Activated T-cell treated with anti-CD3 and anti-CD28 coated beads, Interleukin-2, amount 50 U/mL, for 4 hours (primary cell): ENCODE results near the gene TERB1. TPM values are rescaled to one million over a fixed set of nuclear protein-coding genes. Genes with fewer than 3 reads are reported as not detected.

Experiments used
- ATAC-seq, 2 donors: fragments of 200-7000 bp; cut with Tn5 transposase; one replicate each; pipeline ENCODE4 v1.10.0; 2021
- DNase-seq: peaks from one replicate; pipeline ENCODE4 v3.0.0-alpha.2; 2020
- H3K27me3 Mint-ChIP-seq: one replicate; pipeline ENCODE4 v1.8.0; 2021; ENCODE audit warnings: low read depth, mixed read lengths
- H3K36me3 Mint-ChIP-seq: one replicate; pipeline ENCODE4 v1.8.0; 2022; ENCODE audit warnings: mixed read lengths; ENCODE audit not compliant: insufficient read depth
- H3K4me1 Mint-ChIP-seq: one replicate; pipeline ENCODE4 v1.8.0; 2021; ENCODE audit warnings: low read depth, mixed read lengths
- H3K4me3 Mint-ChIP-seq: one replicate; pipeline ENCODE4 v1.8.0; 2021; ENCODE audit warnings: mild to moderate bottlenecking, moderate library complexity, mixed read lengths
- H3K9me3 Mint-ChIP-seq: one replicate; pipeline ENCODE4 v1.8.0; 2021; ENCODE audit warnings: mixed read lengths
- total RNA-seq, 3 donors: library from RNA; stranded (reverse); gene quantifications; one replicate each; pipeline ENCODE4 v1.2.1, GENCODE V29; 2021

The TERB1 gene, protein sequence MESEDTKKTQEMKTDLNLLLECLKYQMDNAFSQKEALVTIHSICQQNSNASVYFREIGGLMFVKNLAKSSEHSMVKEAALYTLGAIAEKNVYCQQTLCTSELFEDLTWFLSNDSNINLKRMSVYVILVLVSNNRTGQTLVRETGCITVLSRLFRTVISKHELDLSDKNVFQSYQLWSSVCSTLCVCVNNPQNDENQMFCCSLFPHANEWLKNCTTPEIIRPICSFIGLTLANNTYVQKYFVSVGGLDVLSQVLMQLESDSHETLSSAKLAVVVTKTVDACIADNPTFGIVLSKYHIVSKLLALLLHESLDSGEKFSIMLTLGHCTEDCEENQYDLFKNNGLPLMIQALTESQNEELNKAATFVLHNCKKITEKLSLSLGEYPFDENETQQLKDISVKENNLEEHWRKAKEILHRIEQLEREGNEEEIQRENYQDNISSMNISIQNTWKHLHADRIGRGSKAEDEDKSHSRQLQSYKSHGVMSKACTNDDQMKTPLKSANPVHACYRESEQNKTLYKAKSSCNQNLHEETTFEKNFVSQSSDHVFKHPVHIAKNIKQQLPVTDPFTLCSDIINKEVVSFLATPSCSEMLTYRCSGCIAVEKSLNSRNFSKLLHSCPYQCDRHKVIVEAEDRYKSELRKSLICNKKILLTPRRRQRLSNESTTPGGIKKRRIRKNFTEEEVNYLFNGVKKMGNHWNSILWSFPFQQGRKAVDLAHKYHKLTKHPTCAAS
- not detected for total RNA-seq

DNA sequence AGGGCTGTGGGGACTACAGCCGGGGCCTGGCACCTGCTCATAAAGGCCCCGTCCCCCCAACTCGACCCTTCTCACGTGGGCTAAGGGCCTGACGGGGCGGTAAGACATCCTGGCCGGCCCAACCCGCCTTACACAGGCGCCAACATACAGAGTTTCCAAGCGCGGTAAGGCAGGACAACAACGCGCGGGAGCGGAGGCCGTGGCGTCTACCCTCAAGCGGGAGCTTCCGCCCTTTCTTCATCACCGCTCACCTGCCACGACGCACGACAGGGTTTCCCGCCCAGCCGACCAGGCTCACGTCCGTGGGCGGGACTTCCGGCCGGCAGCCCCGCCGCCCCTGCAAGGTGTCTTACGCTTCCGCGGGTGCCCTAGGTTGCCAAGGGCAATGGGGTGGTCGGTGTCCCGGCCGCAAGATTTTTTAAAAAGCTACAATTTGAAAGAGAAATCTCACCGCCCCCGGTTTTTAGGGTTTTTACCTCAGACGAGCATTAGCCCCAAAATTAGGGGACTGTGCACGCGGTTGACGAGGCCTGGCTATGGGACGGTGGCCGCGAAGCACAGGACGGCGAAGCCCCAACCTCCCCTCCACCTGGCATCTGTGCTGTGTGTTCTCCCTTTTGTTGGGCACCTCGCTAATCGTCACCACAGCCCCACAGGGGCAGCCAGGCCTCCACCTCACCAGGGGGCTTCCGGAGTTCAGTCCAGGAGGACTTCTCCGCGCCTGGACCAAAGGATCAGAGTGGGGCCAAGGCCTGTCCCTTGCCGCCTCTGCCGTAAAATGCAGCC lies at the start of gene TERB1:
Gene TERB1, minus strand, starts transcription at position 265 of the 786 bp plus-strand sequence. CDS start 4,786 bp downstream, outside the sequence.
- Mint-ChIP-seq H3K36me3 (peaks cover 20% of the 10 kb centered on the region), H3K4me1 (no peaks in the 10 kb centered on the region), H3K9me3 (no peaks in the 10 kb centered on the region), H3K27me3 (no peaks in the 10 kb centered on the region), H3K4me3 (no peak within 1 kb of the TSS)
- ATAC-seq (no peak), DNase-seq (no peak)

DNA sequence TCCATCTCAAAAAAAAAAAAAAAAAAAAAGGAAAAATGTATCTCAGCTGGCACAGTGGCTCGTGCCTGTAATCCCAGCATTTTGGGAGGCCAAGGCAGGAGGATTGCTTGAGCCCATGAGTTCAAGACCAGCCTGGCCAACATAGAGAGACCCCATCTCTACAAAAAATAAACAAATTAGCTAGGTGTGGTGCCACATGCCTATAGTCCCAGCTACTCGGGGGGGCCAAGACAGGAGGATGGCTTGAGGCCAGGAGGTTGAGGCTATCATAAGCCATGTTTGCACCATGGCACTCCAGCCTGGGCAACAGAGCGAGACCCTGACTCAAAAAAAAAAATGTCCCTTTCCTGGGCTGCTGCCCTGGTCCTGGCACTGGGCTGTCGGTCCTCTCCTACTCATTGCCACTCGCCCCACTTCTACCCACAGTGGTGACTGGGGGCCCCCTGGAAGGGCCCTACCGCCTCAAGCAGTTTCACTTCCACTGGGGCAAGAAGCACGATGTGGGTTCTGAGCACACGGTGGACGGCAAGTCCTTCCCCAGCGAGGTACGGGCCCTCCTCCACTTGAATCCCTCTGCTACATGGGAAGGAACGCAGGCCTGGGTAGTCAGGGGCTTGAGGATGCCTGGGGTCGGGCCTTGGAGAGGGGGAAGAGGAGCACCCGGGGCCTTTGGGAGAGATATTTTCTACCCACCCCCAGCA lies 48.9 kb upstream of the TERB1 start:
- Mint-ChIP-seq H3K9me3 (no peaks in the 10 kb centered on the region), H3K4me1 (no peaks in the 10 kb centered on the region), H3K36me3 (no peaks in the 10 kb centered on the region), H3K27me3 (peaks cover 19% of the 10 kb centered on the region), H3K4me3 (no peak overlapping the region)
- DNase-seq, result no peak
- ATAC-seq, result no peak

DNA sequence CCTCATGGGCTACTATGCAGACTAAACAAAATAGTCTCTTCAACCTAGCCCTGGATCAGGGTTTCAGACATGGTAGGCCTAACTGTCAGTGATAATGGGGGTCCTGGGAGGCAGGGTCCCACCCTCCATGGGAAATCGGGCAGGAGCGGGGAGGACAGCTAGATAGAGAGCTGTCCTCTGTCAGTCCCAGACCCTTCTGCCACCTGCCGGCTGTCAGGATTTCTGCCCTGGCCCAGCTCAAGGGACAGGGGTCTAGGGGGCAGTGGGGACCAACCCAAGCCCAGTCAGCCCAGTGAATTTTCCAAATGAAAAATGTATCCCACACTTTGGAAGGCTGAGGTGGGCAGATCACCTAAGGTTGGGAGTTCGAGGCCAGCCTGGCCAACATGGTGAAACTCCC lies 48.2 kb upstream of the TERB1 start:
- no peak for ATAC-seq
- no peak overlapping the region for H3K4me3 Mint-ChIP-seq
- H3K27me3 Mint-ChIP-seq, result peaks cover 24% of the 10 kb centered on the region
- H3K36me3 Mint-ChIP-seq, result no peaks in the 10 kb centered on the region
- H3K9me3 Mint-ChIP-seq, result no peaks in the 10 kb centered on the region
- H3K4me1 Mint-ChIP-seq, result peaks cover 3% of the 10 kb centered on the region
- DNase-seq, result no peak

DNA sequence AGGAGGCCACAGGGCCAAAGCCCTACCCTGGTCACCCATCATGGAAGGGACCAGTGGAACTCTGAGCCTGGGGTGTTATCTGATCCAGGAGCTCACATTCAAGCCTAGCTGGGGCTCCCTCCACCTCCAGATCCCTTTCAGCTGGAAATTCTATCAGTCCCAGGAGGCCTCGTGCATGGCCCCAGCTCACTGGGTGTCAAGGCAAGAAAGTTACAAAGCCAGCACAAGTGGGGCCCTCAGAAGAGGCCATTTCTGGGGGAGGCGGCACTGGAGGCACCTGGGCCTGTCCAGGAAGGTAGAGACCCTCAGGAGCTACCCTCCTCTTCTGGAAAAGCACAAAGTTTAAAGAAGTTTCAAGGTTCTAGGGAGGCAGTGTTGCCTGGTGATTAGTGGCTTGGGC lies 47.6 kb upstream of the TERB1 start:
- Mint-ChIP-seq H3K4me3 (no peak overlapping the region), H3K36me3 (no peaks in the 10 kb centered on the region), H3K27me3 (peaks cover 26% of the 10 kb centered on the region), H3K9me3 (no peaks in the 10 kb centered on the region), H3K4me1 (peaks cover 3% of the 10 kb centered on the region)
- DNase-seq (no peak), ATAC-seq (no peak)

DNA sequence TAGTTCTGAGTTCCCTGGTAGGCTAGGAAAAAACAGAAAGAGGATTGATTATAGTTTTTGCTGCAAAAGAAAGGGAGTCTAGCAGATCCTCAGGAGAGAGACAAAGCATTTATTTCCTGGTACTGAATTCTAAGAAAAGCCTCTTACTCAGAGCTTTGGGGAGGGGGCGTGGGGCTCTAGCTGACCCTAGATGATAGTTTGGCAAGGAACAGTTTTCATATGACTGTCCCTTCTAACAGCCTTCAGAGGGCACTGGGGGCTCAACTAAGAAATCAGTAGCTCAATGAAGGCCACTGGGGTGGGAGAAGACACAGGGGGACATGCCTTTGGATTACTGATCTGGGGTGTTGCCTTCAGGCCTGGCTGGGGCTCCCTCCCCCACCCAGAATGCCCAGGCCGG lies 46.8 kb upstream of the TERB1 start:
- Mint-ChIP-seq H3K4me1 (peaks cover 7% of the 10 kb centered on the region), H3K4me3 (no peak overlapping the region), H3K9me3 (no peaks in the 10 kb centered on the region), H3K27me3 (peaks cover 34% of the 10 kb centered on the region), H3K36me3 (no peaks in the 10 kb centered on the region)
- ATAC-seq (no peak), DNase-seq (no peak)

DNA sequence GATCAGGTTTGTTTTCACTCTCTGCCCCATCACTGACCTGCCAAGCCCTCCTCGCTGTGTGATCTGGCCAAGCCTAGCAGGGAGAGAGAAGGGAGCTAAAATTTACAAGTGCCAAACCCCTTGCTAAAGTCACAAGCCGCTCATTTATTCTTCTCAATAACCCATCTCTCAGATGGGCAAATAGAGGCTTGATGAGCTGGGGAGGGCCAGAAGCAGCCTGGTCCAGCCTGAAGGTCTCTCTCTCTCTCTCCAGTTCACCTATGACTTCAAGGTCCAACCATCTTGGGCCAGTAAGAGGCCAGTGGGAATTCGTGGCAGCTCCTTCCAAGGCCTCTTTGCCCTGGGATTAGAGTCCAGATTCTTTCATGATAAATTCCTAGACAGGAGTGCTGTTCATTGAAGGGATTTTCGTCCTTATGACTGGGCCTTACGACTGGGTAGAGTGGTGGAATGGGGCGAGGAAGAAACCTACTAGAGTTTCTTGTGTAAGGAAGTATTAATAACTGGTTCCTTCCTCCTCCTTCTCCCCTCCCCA lies 46.2 kb upstream of the TERB1 start:
- Mint-ChIP-seq H3K4me3 (no peak overlapping the region), H3K4me1 (peaks cover 7% of the 10 kb centered on the region), H3K9me3 (no peaks in the 10 kb centered on the region), H3K36me3 (no peaks in the 10 kb centered on the region), H3K27me3 (peaks cover 40% of the 10 kb centered on the region)
- ATAC-seq (no peak), DNase-seq (no peak)

DNA sequence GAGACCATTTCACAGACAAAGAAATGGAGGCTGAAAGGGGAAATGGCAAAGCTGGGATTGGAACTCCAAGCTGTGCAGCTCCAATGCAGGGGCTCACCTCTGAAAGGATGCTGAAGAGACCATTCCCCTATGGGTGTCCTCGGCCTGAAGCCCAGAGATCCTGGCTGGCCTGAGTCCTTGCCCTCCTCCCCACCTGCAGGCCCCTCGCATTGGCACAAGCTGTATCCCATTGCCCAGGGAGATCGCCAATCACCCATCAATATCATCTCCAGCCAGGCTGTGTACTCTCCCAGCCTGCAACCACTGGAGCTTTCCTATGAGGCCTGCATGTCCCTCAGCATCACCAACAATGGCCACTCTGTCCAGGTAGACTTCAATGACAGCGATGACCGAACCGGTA lies 45.4 kb upstream of the TERB1 start:
- DNase-seq (no peak), ATAC-seq (no peak)
- no peaks in the 10 kb centered on the region for H3K9me3 Mint-ChIP-seq
- H3K27me3 Mint-ChIP-seq, result peaks cover 43% of the 10 kb centered on the region
- H3K4me3 Mint-ChIP-seq, result no peak overlapping the region
- no peaks in the 10 kb centered on the region for H3K36me3 Mint-ChIP-seq
- H3K4me1 Mint-ChIP-seq, result peaks cover 7% of the 10 kb centered on the region

DNA sequence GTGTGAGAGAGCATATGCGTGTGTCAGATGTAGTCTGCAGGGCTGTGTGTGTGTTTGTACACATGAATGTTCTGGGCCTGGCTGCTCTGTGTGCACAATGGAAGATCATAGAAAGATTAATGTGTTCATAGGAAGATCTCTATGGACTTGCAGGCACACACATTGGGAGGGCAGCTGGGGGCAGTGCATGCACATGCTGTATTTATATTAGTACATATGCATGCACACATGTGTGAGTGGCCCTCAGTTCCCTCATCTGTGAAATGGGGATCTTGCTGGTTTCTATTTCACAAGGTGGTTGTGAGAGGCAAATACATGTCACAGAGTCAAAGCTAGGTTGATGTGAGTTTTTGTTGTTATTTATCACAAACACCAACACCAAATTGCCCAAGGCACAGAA lies 44.9 kb upstream of the TERB1 start:
- H3K36me3 Mint-ChIP-seq, result no peaks in the 10 kb centered on the region
- no peak overlapping the region for H3K4me3 Mint-ChIP-seq
- DNase-seq, result no peak
- ATAC-seq, result no peak
- H3K4me1 Mint-ChIP-seq, result peaks cover 7% of the 10 kb centered on the region
- H3K9me3 Mint-ChIP-seq, result no peaks in the 10 kb centered on the region
- peaks cover 43% of the 10 kb centered on the region for H3K27me3 Mint-ChIP-seq

DNA sequence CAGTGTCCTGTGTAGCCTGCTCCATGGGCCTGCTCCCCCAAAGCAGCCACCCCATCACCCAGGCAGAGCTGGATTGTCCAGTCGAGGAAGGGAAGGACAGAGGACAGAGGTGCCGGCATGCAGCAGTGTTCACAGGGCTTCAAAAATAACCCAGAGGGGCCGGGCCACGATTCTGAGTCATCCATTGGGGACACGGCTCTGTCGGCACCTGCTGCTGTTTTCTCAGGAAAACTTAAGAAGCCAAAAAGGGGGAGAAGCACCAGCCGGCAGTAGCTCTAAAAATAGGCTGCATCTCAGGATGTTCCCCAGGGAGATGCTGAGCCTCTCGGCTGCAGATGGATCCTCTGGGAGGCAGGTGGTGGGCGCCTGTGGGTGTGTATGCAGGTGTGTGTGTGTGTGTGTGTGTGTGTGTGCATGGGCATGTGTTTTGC lies 44.4 kb upstream of the TERB1 start:
- Mint-ChIP-seq H3K27me3 (peaks cover 43% of the 10 kb centered on the region), H3K4me1 (peaks cover 7% of the 10 kb centered on the region), H3K36me3 (no peaks in the 10 kb centered on the region), H3K9me3 (no peaks in the 10 kb centered on the region), H3K4me3 (no peak overlapping the region)
- ATAC-seq (no peak), DNase-seq (no peak)

DNA sequence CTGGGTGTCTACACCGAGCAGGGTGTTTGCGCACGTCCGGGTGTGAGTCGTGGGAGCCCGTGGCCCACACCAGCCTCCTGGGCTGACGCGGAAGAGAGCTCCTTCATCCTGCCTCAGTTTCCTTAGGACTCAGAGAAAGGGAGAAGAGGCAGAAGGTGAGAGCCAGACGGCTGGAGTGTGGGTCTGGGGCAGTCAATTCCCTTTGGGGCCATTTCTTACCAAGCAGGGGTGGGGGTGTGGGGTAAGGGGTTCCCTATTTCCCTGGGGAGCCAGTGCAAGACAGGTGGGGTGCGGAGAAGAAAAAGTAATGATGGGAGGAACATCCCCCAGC lies 43.7 kb upstream of the TERB1 start:
- no peaks in the 10 kb centered on the region for H3K9me3 Mint-ChIP-seq
- peaks cover 43% of the 10 kb centered on the region for H3K27me3 Mint-ChIP-seq
- no peak overlapping the region for H3K4me3 Mint-ChIP-seq
- peak; percentile 20 to 39 for ATAC-seq
- no peaks in the 10 kb centered on the region for H3K36me3 Mint-ChIP-seq
- DNase-seq, result no peak
- peaks cover 7% of the 10 kb centered on the region for H3K4me1 Mint-ChIP-seq

DNA sequence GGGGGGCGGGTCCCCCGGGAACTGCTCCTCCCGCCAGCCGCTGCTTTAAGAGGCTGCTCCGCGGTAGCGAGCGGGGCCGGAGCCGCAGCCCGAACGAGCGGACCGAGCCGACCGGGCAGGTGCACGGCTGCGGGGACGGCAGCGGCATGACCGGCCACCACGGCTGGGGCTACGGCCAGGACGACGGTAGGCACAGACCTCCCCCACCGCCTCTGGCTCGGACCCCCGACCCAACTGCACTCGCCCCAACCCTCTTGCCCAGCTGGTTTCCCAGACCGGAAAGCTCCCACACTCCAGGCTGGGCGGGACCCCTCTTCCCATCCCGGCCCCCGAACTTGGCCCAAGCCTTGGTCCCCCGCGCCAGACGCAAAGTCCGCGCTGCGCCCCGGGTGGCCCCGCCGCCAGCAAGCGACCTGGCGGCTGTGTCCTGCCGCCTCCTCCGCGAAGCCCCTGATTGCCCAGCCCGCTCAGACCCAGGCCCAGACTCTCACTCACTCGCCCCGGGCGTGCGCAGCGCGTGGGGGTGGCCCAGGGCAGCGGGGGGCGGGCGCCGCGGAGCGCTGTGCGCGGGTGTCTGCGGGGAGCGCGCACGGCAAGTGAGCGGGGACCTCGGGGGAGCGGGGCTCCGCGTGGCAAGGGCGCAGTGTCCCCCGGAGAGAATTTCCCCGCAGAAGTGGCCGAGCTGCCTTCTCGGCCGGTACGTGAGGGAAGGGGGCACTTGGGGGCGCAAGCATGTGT lies 43.1 kb upstream of the TERB1 start, which contains the start of gene CA7:
Gene CA7, plus strand, starts transcription at position 73 of the 738 bp plus-strand sequence. Its CDS starts 74 bp downstream, at position 147.
- ATAC-seq, result peak; percentile 65 to 74

DNA sequence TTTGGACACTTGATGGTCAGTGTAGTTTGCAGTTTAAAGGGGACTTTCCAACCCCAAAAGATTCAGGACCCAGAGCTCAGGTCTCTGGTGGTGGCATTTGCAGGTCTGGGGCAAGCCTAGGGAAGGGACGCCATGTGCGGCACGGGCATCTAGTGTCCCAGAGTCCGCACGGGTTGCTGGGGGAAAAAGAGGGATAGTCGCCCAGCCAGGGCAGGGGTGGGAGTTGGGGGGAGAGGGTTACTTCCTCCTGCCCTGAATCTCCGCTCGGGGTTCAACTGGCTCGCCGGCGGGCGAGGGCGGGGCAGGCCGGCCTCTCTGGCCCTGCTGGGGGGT lies 42.6 kb upstream of the TERB1 start:
- H3K9me3 Mint-ChIP-seq, result no peaks in the 10 kb centered on the region
- peaks cover 7% of the 10 kb centered on the region for H3K4me1 Mint-ChIP-seq
- H3K36me3 Mint-ChIP-seq, result no peaks in the 10 kb centered on the region
- DNase-seq, result no peak
- H3K27me3 Mint-ChIP-seq, result peaks cover 43% of the 10 kb centered on the region
- peak overlapping the region; percentile 61 for H3K4me3 Mint-ChIP-seq
- ATAC-seq, result no peak

More for the DNA sequence above, 43.1 kb upstream of the TERB1 start, which contains the start of gene CA7:
- peaks cover 43% of the 10 kb centered on the region for H3K27me3 Mint-ChIP-seq
- peak within 1 kb of the TSS; percentile 61 for H3K4me3 Mint-ChIP-seq
- H3K9me3 Mint-ChIP-seq, result no peaks in the 10 kb centered on the region
- no peaks in the 10 kb centered on the region for H3K36me3 Mint-ChIP-seq
- peaks cover 7% of the 10 kb centered on the region for H3K4me1 Mint-ChIP-seq
- DNase-seq, result no peak

DNA sequence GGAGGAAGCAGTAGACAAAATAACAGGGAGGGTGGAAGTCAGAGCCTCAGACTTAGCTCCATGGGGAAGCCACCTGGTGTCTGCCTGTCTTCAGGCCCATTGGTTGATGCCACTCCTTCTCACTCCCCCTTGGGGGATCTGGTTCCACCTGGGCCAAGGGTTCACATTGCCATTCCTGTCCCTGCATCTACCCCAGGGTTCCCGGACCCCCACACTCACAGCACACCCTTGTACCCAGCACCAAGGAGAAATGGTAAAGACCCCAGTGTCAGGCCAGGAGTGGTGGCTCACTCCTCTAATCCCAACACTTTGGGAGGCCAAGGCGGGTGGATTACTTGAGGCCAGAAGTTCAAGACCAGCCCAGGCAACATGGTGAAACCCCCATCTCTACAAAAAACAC lies 41.8 kb upstream of the TERB1 start:
- Mint-ChIP-seq H3K4me1 (peaks cover 7% of the 10 kb centered on the region), H3K27me3 (peaks cover 47% of the 10 kb centered on the region), H3K4me3 (no peak overlapping the region), H3K9me3 (no peaks in the 10 kb centered on the region), H3K36me3 (no peaks in the 10 kb centered on the region)
- DNase-seq (no peak), ATAC-seq (no peak)
